ENCODE data around the gene ZDHHC14. TPM values are rescaled to one million over a fixed set of nuclear protein-coding genes. Genes with fewer than 3 reads are reported as not detected.

The ZDHHC14 gene
- total and polyA plus RNA-seq, 3 donors from 2014 or later, result 28.5 to 74.9 (median 67.9) TPM

DNA sequence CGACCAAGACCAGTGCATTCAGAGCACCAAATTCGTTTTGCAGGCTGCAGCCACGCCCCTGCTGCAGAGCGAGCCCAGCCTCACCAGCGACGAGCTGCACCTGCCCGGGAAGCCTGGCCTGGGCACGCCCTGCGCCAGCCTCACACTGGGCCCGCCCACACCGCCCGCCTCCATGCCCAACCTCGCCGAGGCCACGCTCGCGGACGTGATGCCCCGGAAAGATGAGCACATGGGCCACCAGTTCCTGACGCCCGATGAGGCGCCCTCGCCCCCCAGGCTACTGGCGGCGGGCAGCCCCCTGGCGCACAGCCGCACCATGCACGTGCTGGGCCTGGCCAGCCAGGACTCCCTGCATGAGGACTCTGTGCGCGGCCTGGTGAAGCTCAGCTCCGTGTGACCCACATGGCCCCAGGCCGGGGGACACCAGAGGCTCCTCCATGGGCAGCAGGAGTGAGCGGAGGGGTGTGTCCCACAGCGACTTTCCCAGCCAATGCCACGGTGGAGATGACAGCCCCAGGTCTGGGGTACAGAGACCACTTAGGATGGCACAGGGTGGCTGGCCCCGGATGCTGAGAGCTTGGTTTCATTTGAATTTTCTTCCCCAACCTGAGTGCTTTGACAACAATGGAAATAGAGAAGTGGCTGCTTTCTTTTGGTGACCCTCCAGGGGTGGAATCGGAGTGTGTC is 291.9 kb downstream of the ZDHHC14 start:
- H3K4me3 ChIP-seq, result no peak overlapping the region
- no peaks in the 10 kb centered on the region for H3K27me3 ChIP-seq
- H3K27ac ChIP-seq, result no peak overlapping the region
- DNase-seq, result no peak
- no peaks in the 10 kb centered on the region for H3K36me3 ChIP-seq (ENCODE audit: low read depth, missing control alignments)
- intact Hi-C loops (cut with DNase I; ENCODE audit: low total_unique reads), result no loop called here
- peaks cover 14% of the 10 kb centered on the region for H3K4me1 ChIP-seq
- no peaks in the 10 kb centered on the region for H3K9me3 ChIP-seq
- WGBS, 2 donors, result 96 to 100% methylated on average over 2 to 37 of the region's 37 CpGs
- no peak for TF ChIP-seq POLR2A (IDR thresholded peaks at IDR 0.05)
- TF ChIP-seq, protein P1, sequence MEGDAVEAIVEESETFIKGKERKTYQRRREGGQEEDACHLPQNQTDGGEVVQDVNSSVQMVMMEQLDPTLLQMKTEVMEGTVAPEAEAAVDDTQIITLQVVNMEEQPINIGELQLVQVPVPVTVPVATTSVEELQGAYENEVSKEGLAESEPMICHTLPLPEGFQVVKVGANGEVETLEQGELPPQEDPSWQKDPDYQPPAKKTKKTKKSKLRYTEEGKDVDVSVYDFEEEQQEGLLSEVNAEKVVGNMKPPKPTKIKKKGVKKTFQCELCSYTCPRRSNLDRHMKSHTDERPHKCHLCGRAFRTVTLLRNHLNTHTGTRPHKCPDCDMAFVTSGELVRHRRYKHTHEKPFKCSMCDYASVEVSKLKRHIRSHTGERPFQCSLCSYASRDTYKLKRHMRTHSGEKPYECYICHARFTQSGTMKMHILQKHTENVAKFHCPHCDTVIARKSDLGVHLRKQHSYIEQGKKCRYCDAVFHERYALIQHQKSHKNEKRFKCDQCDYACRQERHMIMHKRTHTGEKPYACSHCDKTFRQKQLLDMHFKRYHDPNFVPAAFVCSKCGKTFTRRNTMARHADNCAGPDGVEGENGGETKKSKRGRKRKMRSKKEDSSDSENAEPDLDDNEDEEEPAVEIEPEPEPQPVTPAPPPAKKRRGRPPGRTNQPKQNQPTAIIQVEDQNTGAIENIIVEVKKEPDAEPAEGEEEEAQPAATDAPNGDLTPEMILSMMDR (IDR thresholded peaks at IDR 0.05), result no peak

DNA sequence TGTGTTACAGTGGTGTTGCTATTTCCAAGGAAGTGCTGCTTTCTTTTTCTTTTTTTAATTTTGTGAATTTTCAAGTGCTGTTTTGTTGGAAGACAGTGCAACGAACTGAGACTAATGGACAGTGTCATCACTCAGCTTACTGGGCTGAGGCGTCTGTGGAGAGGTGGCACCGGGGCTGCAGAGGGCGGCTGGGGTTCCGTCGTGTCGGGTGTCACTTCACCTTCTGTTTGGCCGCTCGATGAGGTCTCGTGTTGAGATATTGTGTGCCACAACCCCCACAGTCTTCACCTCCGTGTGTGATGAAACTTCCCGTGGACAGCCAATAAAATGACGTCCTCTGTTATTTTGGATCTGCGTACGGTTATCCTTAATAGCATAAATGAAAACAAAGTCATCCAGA is 292.6 kb downstream of the ZDHHC14 start:
- intact Hi-C loops (cut with DNase I; ENCODE audit: low total_unique reads), result no loop called here
- Histone ChIP-seq H3K27ac (no peak overlapping the region), H3K36me3 (ENCODE audit: low read depth, missing control alignments) (no peaks in the 10 kb centered on the region), H3K4me1 (peaks cover 14% of the 10 kb centered on the region), H3K27me3 (no peaks in the 10 kb centered on the region), H3K4me3 (no peak overlapping the region), H3K9me3 (no peaks in the 10 kb centered on the region)
- TF ChIP-seq, protein P1 (IDR thresholded peaks at IDR 0.05), result no peak
- TF ChIP-seq POLR2A (IDR thresholded peaks at IDR 0.05), result no peak
- no peak for DNase-seq
- WGBS, 2 donors, result 95 to 96% methylated on average over 15 of the region's 15 CpGs

DNA sequence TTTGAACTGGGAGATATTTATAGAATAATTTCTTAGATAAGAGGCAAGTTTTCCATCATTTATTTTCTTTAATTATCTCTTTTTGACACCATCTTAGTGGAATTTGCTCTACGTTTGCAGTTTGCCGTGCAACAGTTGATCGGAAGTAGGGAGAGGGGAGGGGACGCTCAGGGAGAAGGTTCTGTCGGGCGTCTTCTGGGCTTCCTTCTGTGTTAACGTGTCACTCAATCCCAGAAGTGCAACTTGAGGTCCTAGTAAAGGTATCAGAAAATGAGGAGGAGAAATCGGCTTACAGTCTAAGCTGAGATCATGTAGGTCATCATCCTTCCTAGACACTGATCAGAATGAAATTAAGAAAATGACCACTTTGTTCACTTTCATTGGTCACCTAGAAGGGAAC is 293.1 kb downstream of the ZDHHC14 start:
- TF ChIP-seq POLR2A (IDR thresholded peaks at IDR 0.05), result no peak
- TF ChIP-seq, protein P1 (IDR thresholded peaks at IDR 0.05), result no peak
- no peak for DNase-seq
- peaks cover 13% of the 10 kb centered on the region for H3K4me1 ChIP-seq
- no peak overlapping the region for H3K4me3 ChIP-seq
- no peaks in the 10 kb centered on the region for H3K27me3 ChIP-seq
- H3K36me3 ChIP-seq (ENCODE audit: low read depth, missing control alignments), result no peaks in the 10 kb centered on the region
- intact Hi-C loops (cut with DNase I; ENCODE audit: low total_unique reads), result no loop called here
- WGBS, 2 donors, result 85 to 95% methylated on average over 8 of the region's 8 CpGs
- no peaks in the 10 kb centered on the region for H3K9me3 ChIP-seq
- no peak overlapping the region for H3K27ac ChIP-seq

DNA sequence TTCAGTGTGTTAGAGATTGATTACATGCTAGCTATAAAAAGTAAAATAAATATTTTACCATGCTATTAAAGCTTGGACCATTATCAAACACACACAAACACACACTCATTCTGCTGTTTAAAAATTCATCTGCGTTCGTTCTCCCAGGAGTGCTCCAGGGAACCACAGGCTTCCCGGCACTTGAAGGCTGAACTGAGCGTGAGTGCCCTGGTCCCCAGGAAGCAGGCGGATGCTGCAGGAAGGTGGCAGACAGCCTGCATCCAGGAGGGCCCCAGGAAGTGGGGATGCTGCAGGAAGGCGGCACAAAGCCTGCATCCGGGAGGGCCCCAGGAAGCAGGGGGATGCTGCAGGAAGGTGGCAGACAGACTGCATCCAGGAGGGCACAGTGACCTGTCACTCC is 294.8 kb downstream of the ZDHHC14 start:
- no peaks in the 10 kb centered on the region for H3K27me3 ChIP-seq
- TF ChIP-seq POLR2A (IDR thresholded peaks at IDR 0.05), result no peak
- TF ChIP-seq, protein P1 (IDR thresholded peaks at IDR 0.05), result no peak
- H3K9me3 ChIP-seq, result no peaks in the 10 kb centered on the region
- no peaks in the 10 kb centered on the region for H3K4me1 ChIP-seq
- no peak overlapping the region for H3K4me3 ChIP-seq
- DNase-seq, result no peak
- WGBS, 2 donors, result 95 to 99% methylated on average over 6 to 7 of the region's 7 CpGs
- H3K27ac ChIP-seq, result no peak overlapping the region
- intact Hi-C loops (cut with DNase I; ENCODE audit: low total_unique reads), result no loop called here
- H3K36me3 ChIP-seq (ENCODE audit: low read depth, missing control alignments), result no peaks in the 10 kb centered on the region

DNA sequence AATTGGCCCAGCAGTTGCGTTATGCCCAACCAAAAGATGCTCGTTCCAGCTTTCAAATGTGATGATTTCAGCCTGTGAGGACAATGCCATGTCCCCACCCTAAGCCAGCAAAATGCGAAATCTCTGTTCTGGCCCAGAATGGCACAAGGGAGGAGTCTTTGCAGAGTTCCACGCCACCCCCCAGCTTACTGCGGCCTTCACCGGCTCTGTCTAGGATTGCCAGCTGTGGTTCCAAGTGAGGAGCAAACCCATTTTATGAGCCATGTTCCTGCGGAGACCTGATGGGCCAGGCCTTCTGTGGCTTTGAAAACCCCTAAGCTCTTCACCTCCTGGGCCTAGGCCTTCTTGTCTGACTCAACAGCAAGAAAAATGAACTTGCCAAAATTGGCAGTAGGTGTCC is 295.3 kb downstream of the ZDHHC14 start:
- TF ChIP-seq POLR2A (IDR thresholded peaks at IDR 0.05), result no peak
- TF ChIP-seq, protein P1 (IDR thresholded peaks at IDR 0.05), result no peak
- intact Hi-C loops (cut with DNase I; ENCODE audit: low total_unique reads), result no loop called here
- WGBS, 2 donors, result 82 to 99% methylated on average over 5 to 7 of the region's 7 CpGs
- no peak for DNase-seq
- Histone ChIP-seq H3K27me3 (no peaks in the 10 kb centered on the region), H3K4me1 (no peaks in the 10 kb centered on the region), H3K27ac (no peak overlapping the region), H3K36me3 (ENCODE audit: low read depth, missing control alignments) (no peaks in the 10 kb centered on the region), H3K9me3 (no peaks in the 10 kb centered on the region), H3K4me3 (no peak overlapping the region)
